Endodermal cell (in vitro differentiated cells): ENCODE results near the gene ANKRD44. TPM values are rescaled to one million over a fixed set of nuclear protein-coding genes. Genes with fewer than 3 reads are reported as not detected.

ENCODE experiments used
- DNase-seq: peaks from one replicate; pipeline ENCODE4 v3.0.0-alpha.2; 2017
- H3K27ac ChIP-seq: 2 replicates; pipeline ENCODE4 v1.5.1; 2013; ENCODE audit warnings: mild to moderate bottlenecking, low read depth, low read length, moderate library complexity
- H3K27me3 ChIP-seq: 2 replicates; pipeline ENCODE4 v1.6.1; 2013; ENCODE audit warnings: mild to moderate bottlenecking, low read length, moderate library complexity; ENCODE audit not compliant: insufficient read depth, control insufficient read depth, poor library complexity, severe bottlenecking
- H3K36me3 ChIP-seq: 2 replicates; pipeline ENCODE4 v1.7.0; 2013; ENCODE audit warnings: mild to moderate bottlenecking, low read length, moderate library complexity; ENCODE audit not compliant: control insufficient read depth, insufficient read depth
- H3K4me1 ChIP-seq: one replicate; pipeline ENCODE4 v1.7.0; 2013; ENCODE audit warnings: low read length; ENCODE audit not compliant: control insufficient read depth, insufficient read depth
- H3K4me3 ChIP-seq: 2 replicates; pipeline ENCODE4 v1.5.1; 2013; ENCODE audit warnings: mild to moderate bottlenecking, low read length, moderate library complexity
- H3K9ac ChIP-seq: 2 replicates; pipeline ENCODE4 v1.6.1; 2013; ENCODE audit warnings: mild to moderate bottlenecking, low read length, moderate library complexity; ENCODE audit not compliant: poor library complexity, severe bottlenecking; ENCODE audit errors: extremely low read depth
- H3K9me3 ChIP-seq: 2 replicates; pipeline ENCODE4 v1.6.1; 2013; ENCODE audit warnings: mild to moderate bottlenecking, low read length, moderate library complexity; ENCODE audit not compliant: control insufficient read depth
- H3K27ac Mint-ChIP-seq: 2 replicates; pipeline ENCODE4 v1.8.0; 2020; ENCODE audit warnings: mixed read lengths
- H3K27me3 Mint-ChIP-seq: 2 replicates; pipeline ENCODE4 v1.8.0; 2021; ENCODE audit warnings: mild to moderate bottlenecking, mixed read lengths; ENCODE audit not compliant: insufficient read depth
- H3K36me3 Mint-ChIP-seq: 2 replicates; pipeline ENCODE4 v1.8.0; 2020; ENCODE audit warnings: low read depth, mixed read lengths
- H3K4me1 Mint-ChIP-seq: 2 replicates; pipeline ENCODE4 v1.8.0; 2020; ENCODE audit warnings: mixed read lengths
- H3K4me3 Mint-ChIP-seq: 2 replicates; pipeline ENCODE4 v1.8.0; 2020; ENCODE audit warnings: mild to moderate bottlenecking, moderate library complexity, mixed read lengths
- H3K9me3 Mint-ChIP-seq: 2 replicates; pipeline ENCODE4 v1.8.0; 2020; ENCODE audit warnings: mild to moderate bottlenecking, mixed read lengths
- CTCF ChIP-seq: fragments of 200-600 bp; sonication (generic); conservative IDR thresholded peaks from 2 replicates; pipeline ENCODE4 v1.5.0; 2021; ENCODE audit warnings: antibody characterized with exemption, mild to moderate bottlenecking
- WGBS, 2 experiments: methylation state at CpG; one replicate each; pipeline versions ENCODE4 v1.1.5 to v1.1.7; 2013; ENCODE audit warnings: missing lambda C conversion rate in 2 of 2, mixed read lengths in 1 of 2; ENCODE audit not compliant: insufficient coverage in 1 of 2, insufficient read length in 1 of 2; 5-methylcytosine and 5-hydroxymethylcytosine counted together
- total RNA-seq, 2 donors: library from RNA; stranded (reverse); fragmentation: NEBNext Ultra II Directional in 1 of 2; extraction: Animal tissue kit (Norgen Biotek cat#: 25700) in 1 of 2; gene quantifications; 2 replicates in 1 of 2; 3 replicates in 1 of 2; pipeline ENCODE4 v1.2.1, GENCODE V29; 2021

ANKRD44 gene
- total RNA-seq, 2 donors from 2014 or later: 6.2 to 10.6 TPM

- no peak overlapping the region for H3K4me3 Mint-ChIP-seq
- DNase-seq: no peak
- no peak for TF ChIP-seq CTCF
- Histone ChIP-seq H3K36me3 (no peaks in the 10 kb centered on the region), H3K27ac (no peak overlapping the region), H3K27me3 (no peaks in the 10 kb centered on the region), H3K4me1 (no peaks in the 10 kb centered on the region), H3K4me3 (no peak overlapping the region), H3K9ac (no peak overlapping the region), H3K9me3 (no peaks in the 10 kb centered on the region)
- no peaks in the 10 kb centered on the region for H3K27me3 Mint-ChIP-seq
- H3K27ac Mint-ChIP-seq: no peak overlapping the region
- H3K36me3 Mint-ChIP-seq: no peaks in the 10 kb centered on the region
- 97 to 100% methylated on average over 1 to 2 of the region's 2 CpGs for WGBS, 2 experiments
- H3K4me1 Mint-ChIP-seq: no peaks in the 10 kb centered on the region
- H3K9me3 Mint-ChIP-seq: no peaks in the 10 kb centered on the region
Observed at GRCh38 chr2:197242719-197243118, 67.9 kb downstream of the ANKRD44 start.

GRCh38 chr2:197241596-197241995 lies 69.0 kb downstream of the ANKRD44 start:
- Histone ChIP-seq H3K4me1 (no peaks in the 10 kb centered on the region), H3K27ac (no peak overlapping the region), H3K4me3 (no peak overlapping the region), H3K9ac (no peak overlapping the region), H3K36me3 (no peaks in the 10 kb centered on the region), H3K27me3 (no peaks in the 10 kb centered on the region), H3K9me3 (no peaks in the 10 kb centered on the region)
- no peaks in the 10 kb centered on the region for H3K27me3 Mint-ChIP-seq
- no peak overlapping the region for H3K27ac Mint-ChIP-seq
- H3K4me1 Mint-ChIP-seq: no peaks in the 10 kb centered on the region
- DNase-seq: no peak
- H3K9me3 Mint-ChIP-seq: no peaks in the 10 kb centered on the region
- H3K36me3 Mint-ChIP-seq: no peaks in the 10 kb centered on the region
- no peak for TF ChIP-seq CTCF
- no peak overlapping the region for H3K4me3 Mint-ChIP-seq

- Mint-ChIP-seq H3K9me3 (no peaks in the 10 kb centered on the region), H3K27me3 (no peaks in the 10 kb centered on the region), H3K36me3 (no peaks in the 10 kb centered on the region), H3K27ac (no peak overlapping the region), H3K4me3 (no peak overlapping the region), H3K4me1 (no peaks in the 10 kb centered on the region)
- 0% methylated on average over 1 of the region's 1 CpG; no CpG with 5 or more reads in 1 of the 2 experiments for WGBS, 2 experiments
- Histone ChIP-seq H3K9me3 (no peaks in the 10 kb centered on the region), H3K36me3 (no peaks in the 10 kb centered on the region), H3K4me1 (no peaks in the 10 kb centered on the region), H3K27me3 (no peaks in the 10 kb centered on the region), H3K27ac (no peak overlapping the region), H3K9ac (no peak overlapping the region), H3K4me3 (no peak overlapping the region)
- TF ChIP-seq CTCF: no peak
- DNase-seq: no peak
Observed at GRCh38 chr2:197241153-197241552, 69.4 kb downstream of the ANKRD44 start.
